ENCODE results near the gene XPO5. TPM values are rescaled to one million over a fixed set of nuclear protein-coding genes. Genes with fewer than 3 reads are reported as not detected.
"Not testable (repeated sequence)": the region's sequence is repeated elsewhere in the genome, so short reads cannot be mapped to it uniquely, and the experiment has no call there.

The XPO5 gene
- total RNA-seq, 4 donors from 2014 or later, result 17.6 to 34.9 (median 26.5) TPM

- Histone ChIP-seq H3K36me3 (peaks cover 4 to 64% (median 7%) of the 10 kb centered on the region in 3 donors), H3K9me3 (no peaks in the 10 kb centered on the region), H3K27me3 (no peaks in the 10 kb centered on the region), H3K27ac (no peak overlapping the region), H3K4me3 (no peak overlapping the region), H3K4me1 (peaks cover 0 to 35% (median 4%) of the 10 kb centered on the region in 3 donors)
- TF ChIP-seq CTCF (IDR thresholded peaks at IDR 0.05) (no peak), POLR2A (IDR thresholded peaks at IDR 0.05) (no peak)
- 90 to 98% methylated on average over 3 to 4 of the region's 4 CpGs for WGBS, 2 donors
- intact Hi-C loops (cut with DNase I), result no loop called here
- no peak for DNase-seq
Measured at GRCh38 chr6:43572015-43572414, 3.8 kb downstream of the XPO5 start.

- Histone ChIP-seq H3K9me3 (no peaks in the 10 kb centered on the region), H3K4me1 (peaks cover 0 to 26% (median 0%) of the 10 kb centered on the region in 3 donors), H3K4me3 (no peak overlapping the region), H3K36me3 (peaks cover 4 to 75% (median 7%) of the 10 kb centered on the region in 3 donors), H3K27me3 (no peaks in the 10 kb centered on the region), H3K27ac (peak overlapping the region in 3 of 4 donors; percentile 12 to 52 (median 23))
- intact Hi-C loops (cut with DNase I), result no loop called here
- WGBS, 2 donors, result 59 to 69% methylated on average over 5 of the region's 5 CpGs
- no peak for TF ChIP-seq POLR2A (IDR thresholded peaks at IDR 0.05)
- TF ChIP-seq CTCF (IDR thresholded peaks at IDR 0.05), result no peak
- DNase-seq, result no peak
Measured at GRCh38 chr6:43570876-43571441, 4.9 kb downstream of the XPO5 start.

- Histone ChIP-seq H3K27ac (no peak overlapping the region), H3K9me3 (no peaks in the 10 kb centered on the region), H3K4me3 (no peak overlapping the region), H3K36me3 (peaks cover 20 to 100% (median 56%) of the 10 kb centered on the region in 3 donors), H3K27me3 (no peaks in the 10 kb centered on the region), H3K4me1 (no peaks in the 10 kb centered on the region)
- intact Hi-C loops (cut with DNase I), result no loop called here
- no peak for DNase-seq
- TF ChIP-seq CTCF (IDR thresholded peaks at IDR 0.05), result no peak
- no peak for TF ChIP-seq POLR2A (IDR thresholded peaks at IDR 0.05)
Measured at GRCh38 chr6:43559328-43559727, 16.5 kb downstream of the XPO5 start.

GRCh38 chr6:43557620-43558019, 18.2 kb downstream of the XPO5 start:
- H3K4me3 ChIP-seq; DNase-seq; H3K9me3 ChIP-seq; H3K4me1 ChIP-seq; intact Hi-C loops (cut with DNase I); H3K27ac ChIP-seq; H3K27me3 ChIP-seq: not testable (repeated sequence)
- WGBS, 2 donors, result 91 to 99% methylated on average over 7 of the region's 7 CpGs
- peaks cover 20 to 100% (median 44%) of the 10 kb centered on the region in 3 donors for H3K36me3 ChIP-seq

GRCh38 chr6:43547222-43547621, 28.6 kb downstream of the XPO5 start:
- intact Hi-C loops (cut with DNase I), result no loop called here
- no peak for TF ChIP-seq POLR2A (IDR thresholded peaks at IDR 0.05)
- TF ChIP-seq CTCF (IDR thresholded peaks at IDR 0.05), result no peak
- Histone ChIP-seq H3K9me3 (no peaks in the 10 kb centered on the region), H3K4me1 (no peaks in the 10 kb centered on the region), H3K36me3 (peaks cover 0 to 100% (median 39%) of the 10 kb centered on the region in 3 donors), H3K27ac (no peak overlapping the region), H3K27me3 (no peaks in the 10 kb centered on the region), H3K4me3 (no peak overlapping the region)
- DNase-seq, result no peak
- WGBS, 2 donors, result 84 to 85% methylated on average over 3 of the region's 3 CpGs

GRCh38 chr6:43544461-43544860, 31.4 kb downstream of the XPO5 start:
- no peaks in the 10 kb centered on the region for H3K27me3 ChIP-seq
- peaks cover 3 to 100% (median 21%) of the 10 kb centered on the region in 3 donors for H3K36me3 ChIP-seq
- H3K27ac ChIP-seq, result no peak overlapping the region
- no peak for TF ChIP-seq CTCF (IDR thresholded peaks at IDR 0.05)
- no peak for TF ChIP-seq POLR2A (IDR thresholded peaks at IDR 0.05)
- no peaks in the 10 kb centered on the region for H3K4me1 ChIP-seq
- H3K4me3 ChIP-seq, result no peak overlapping the region
- intact Hi-C loops (cut with DNase I), result no loop called here
- DNase-seq, result no peak
- 58 to 62% methylated on average over 4 of the region's 4 CpGs for WGBS, 2 donors
- no peaks in the 10 kb centered on the region for H3K9me3 ChIP-seq
